Endometrium (tissue), 2 donors: Measurements from ENCODE around the gene RIT1.

Source experiments
- FAIRE-seq: peaks from 2 replicates; lab custom pipeline; 2012; peaks lifted over from hg19 to GRCh38; lab: Jason Lieb, UNC
- donor health status: control.
- donor health status: control.

Gene RIT1

GRCh38 chr1:155856975-155857930, 53.9 kb downstream of the RIT1 start, which contains the start of gene GON4L:
Gene GON4L, minus strand, starts transcription at chr1:155857214. Its CDS starts 3,434 bp downstream, at chr1:155853780.
- peak; percentile 18 for FAIRE-seq

GRCh38 chr1:155856257-155856974, 54.7 kb downstream of the RIT1 start:
- FAIRE-seq: no peak

DNA sequence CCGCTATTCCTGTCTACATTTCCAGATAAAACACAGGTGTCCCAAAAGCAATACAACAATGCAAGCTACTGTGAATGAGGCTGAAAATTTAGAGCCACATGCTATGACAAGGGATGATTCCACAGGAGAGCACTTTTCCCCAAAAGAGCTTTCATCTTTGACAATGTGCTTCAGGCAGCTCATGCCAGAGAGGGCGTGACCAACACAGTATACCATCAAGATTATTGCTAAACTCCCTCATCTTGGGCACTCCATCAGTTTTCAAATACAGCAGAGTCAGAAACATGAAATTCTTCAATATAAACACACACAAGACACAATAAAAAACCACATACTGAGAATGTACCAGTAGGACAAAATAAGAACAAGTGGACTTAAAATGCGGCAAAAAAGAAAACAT, 60.8 kb downstream of the RIT1 start:
- FAIRE-seq: no peak

- FAIRE-seq: no peak
These were observed 63.2 kb downstream of the RIT1 start for GRCh38 chr1:155847823-155848529.
